PC-3 (cell line): ENCODE results near the gene MRC2. TPM values are rescaled to one million over a fixed set of nuclear protein-coding genes. Genes with fewer than 3 reads are reported as not detected.

Source experiments
- ATAC-seq: fragments of 200-7000 bp; cut with Tn5 transposase; 2 replicates; pipeline ENCODE4 v1.9.1; 2020; ENCODE audit warnings: mild to moderate bottlenecking, moderate library complexity
- BruUV-seq: library from RNA; stranded (reverse); fragments of 400-500 nt; replicated peaks from 2 replicates; lab custom pipeline; 2021; lab: Mats Ljungman, UMichigan
- CTCF ChIA-PET: fragments of 300-600 bp; sonication (Branson Sonifier 250); formaldehyde crosslinking; loops from one replicate; lab custom pipeline; 2022; ENCODE audit warnings: antibody characterized with exemption; lab: Charles Lee
- POLR2A ChIA-PET: fragments of 300-600 bp; sonication (Branson Sonifier 250); formaldehyde crosslinking; loops from one replicate; lab custom pipeline; 2022; ENCODE audit warnings: antibody characterized with exemption; ENCODE audit not compliant: unreplicated experiment; lab: Charles Lee
- DNase-seq: peaks from one replicate; pipeline ENCODE4 v3.0.0-alpha.2; 2015
- H2AFZ ChIP-seq: fragments of 300-600 bp; sonication (generic); 2 replicates; pipeline ENCODE4 v1.6.0; 2016; ENCODE audit warnings: antibody characterized with exemption, low read length
- H3F3A ChIP-seq: fragments of 300-600 bp; sonication (generic); one replicate; pipeline ENCODE4 v1.6.0; 2017; ENCODE audit warnings: antibody characterized with exemption, low read length, control low read depth, mild to moderate bottlenecking; ENCODE audit not compliant: unreplicated experiment
- H3K27ac ChIP-seq: fragments of 300-600 bp; sonication (generic); 2 replicates; pipeline ENCODE4 v1.5.1; 2016; ENCODE audit warnings: mild to moderate bottlenecking, low read length
- H3K27me3 ChIP-seq: fragments of 300-600 bp; sonication (generic); 2 replicates; pipeline ENCODE4 v1.6.1; 2016; ENCODE audit warnings: low read length, mixed read lengths
- H3K36me3 ChIP-seq: fragments of 300-600 bp; sonication (generic); 2 replicates; pipeline ENCODE4 v1.6.1; 2016; ENCODE audit warnings: low read depth, mixed run types, low read length, mixed read lengths
- H3K4me1 ChIP-seq: fragments of 300-600 bp; sonication (generic); 2 replicates; pipeline ENCODE4 v1.5.1; 2016; ENCODE audit warnings: low read length; ENCODE audit not compliant: insufficient read depth
- H3K4me2 ChIP-seq: fragments of 300-600 bp; sonication (generic); 2 replicates; pipeline ENCODE4 v1.6.0; 2016; ENCODE audit warnings: low read length
- H3K4me3 ChIP-seq: fragments of 300-600 bp; sonication (generic); 2 replicates; pipeline ENCODE4 v1.5.1; 2016; ENCODE audit warnings: mild to moderate bottlenecking, low read length, mixed read lengths
- H3K79me2 ChIP-seq: fragments of 300-600 bp; sonication (generic); 2 replicates; pipeline ENCODE4 v1.6.1; 2017; ENCODE audit warnings: low read length, mixed read lengths
- H3K9ac ChIP-seq: fragments of 300-600 bp; sonication (generic); 2 replicates; pipeline ENCODE4 v1.6.0; 2016; ENCODE audit warnings: mild to moderate bottlenecking, low read length
- H3K9me2 ChIP-seq: fragments of 300-600 bp; sonication (generic); replicated peaks from 2 replicates; pipeline ENCODE4 v1.6.1; 2016; ENCODE audit warnings: mixed run types, low read length, mixed read lengths
- H3K9me3 ChIP-seq: fragments of 300-600 bp; sonication (generic); 2 replicates; pipeline ENCODE4 v1.6.1; 2016; ENCODE audit warnings: low read length, mixed read lengths
- H4K20me1 ChIP-seq: fragments of 300-600 bp; sonication (generic); 2 replicates; pipeline ENCODE4 v1.6.1; 2016; ENCODE audit warnings: low read length, mixed read lengths
- CTCF ChIP-seq: fragments of 300-600 bp; sonication (generic); conservative IDR thresholded peaks from 2 replicates; pipeline ENCODE4 v1.5.1; 2017; ENCODE audit warnings: antibody characterized with exemption, low read depth, mild to moderate bottlenecking, low read length
- EZH2 ChIP-seq: fragments of 300-600 bp; sonication (generic); IDR thresholded peaks from one replicate; pipeline ENCODE4 v1.6.1; 2017; ENCODE audit warnings: antibody characterized with exemption, mild to moderate bottlenecking, low read length; ENCODE audit not compliant: unreplicated experiment
- EZH2phosphoT487 ChIP-seq: fragments of 300-600 bp; sonication (generic); IDR thresholded peaks from 2 replicates; pipeline ENCODE4 v1.6.1; 2018; ENCODE audit warnings: mild to moderate bottlenecking, antibody characterized with exemption, low read length, borderline replicate concordance
- intact Hi-C: fragments of 100-400 bp; cut with micrococcal nuclease; formaldehyde crosslinking; loops from 2 replicates; pipeline ENCODE4 v1.9.0; 2023
- total RNA-seq: library from RNA; depleted of rRNA; stranded (reverse); fragments of >200 nt; gene quantifications from 2 replicates; pipeline ENCODE4 v1.2.3, GENCODE V29; 2014

Gene MRC2
- total RNA-seq, 1 experiment from 2014 or later: 13.5 TPM

- no peaks in the 10 kb centered on the region for H3K36me3 ChIP-seq
- no peaks in the 10 kb centered on the region for H3K79me2 ChIP-seq
- H3K9me2 ChIP-seq: no peaks in the 10 kb centered on the region
- H3K9ac ChIP-seq: no peak overlapping the region
- H3K27ac ChIP-seq: no peak overlapping the region
- ChIA-PET POLR2A (no interaction called here), CTCF (no interaction called here)
- no TSS peak for BruUV-seq
- intact Hi-C loops: no loop called here
- TF ChIP-seq CTCF: no peak
- TF ChIP-seq EZH2: no peak
- TF ChIP-seq EZH2phosphoT487: no peak
- no peak for ATAC-seq
- H3F3A ChIP-seq: no peaks in the 10 kb centered on the region
- H3K4me3 ChIP-seq: no peak overlapping the region
- H4K20me1 ChIP-seq: no peaks in the 10 kb centered on the region
- H3K4me1 ChIP-seq: no peaks in the 10 kb centered on the region
- no peaks in the 10 kb centered on the region for H3K9me3 ChIP-seq
- no peak overlapping the region for H3K4me2 ChIP-seq
- no peak overlapping the region for H2AFZ ChIP-seq
- H3K27me3 ChIP-seq: no peaks in the 10 kb centered on the region
- no peak for DNase-seq
Measured at GRCh38 chr17:62666061-62666800, 38.8 kb downstream of the MRC2 start.

GRCh38 chr17:62666801-62667591, 39.5 kb downstream of the MRC2 start:
- no peak for TF ChIP-seq EZH2phosphoT487
- no peak for TF ChIP-seq EZH2
- no peak for TF ChIP-seq CTCF
- Histone ChIP-seq H3K9me3 (no peaks in the 10 kb centered on the region), H2AFZ (no peak overlapping the region), H3K9me2 (no peaks in the 10 kb centered on the region), H3K79me2 (no peaks in the 10 kb centered on the region), H3K4me2 (no peak overlapping the region), H3K4me3 (no peak overlapping the region), H3K36me3 (no peaks in the 10 kb centered on the region), H3F3A (no peaks in the 10 kb centered on the region), H3K27me3 (no peaks in the 10 kb centered on the region), H3K9ac (no peak overlapping the region), H3K4me1 (peaks cover 4% of the 10 kb centered on the region), H4K20me1 (no peaks in the 10 kb centered on the region), H3K27ac (no peak overlapping the region)
- ChIA-PET CTCF (no interaction called here), POLR2A (no interaction called here)
- ATAC-seq: no peak
- BruUV-seq: no TSS peak
- intact Hi-C loops: no loop called here
- DNase-seq: no peak
